Neural crest cell (in vitro differentiated cells): ENCODE results near the gene SHROOM2. TPM values are rescaled to one million over a fixed set of nuclear protein-coding genes. Genes with fewer than 3 reads are reported as not detected.
"Not testable (repeated sequence)": the region's sequence is repeated elsewhere in the genome, so short reads cannot be mapped to it uniquely, and the experiment has no call there.

Experiments used
- DNase-seq: peaks from one replicate; pipeline ENCODE4 v3.0.0; 2021; ENCODE audit warnings: low read depth, mixed read lengths, low spot score
- H3K27ac Mint-ChIP-seq: one replicate; pipeline ENCODE4 v1.8.0; 2021; ENCODE audit warnings: mild to moderate bottlenecking, mixed read lengths; ENCODE audit not compliant: unreplicated experiment
- H3K27me3 Mint-ChIP-seq: 2 replicates; pipeline ENCODE4 v1.8.0; 2021; ENCODE audit warnings: low read depth, mild to moderate bottlenecking, mixed read lengths
- H3K36me3 Mint-ChIP-seq: 2 replicates; pipeline ENCODE4 v1.8.0; 2021; ENCODE audit warnings: low read depth, mild to moderate bottlenecking, mixed read lengths
- H3K4me1 Mint-ChIP-seq: 2 replicates; pipeline ENCODE4 v1.8.0; 2021; ENCODE audit warnings: mixed read lengths
- H3K4me3 Mint-ChIP-seq: one replicate; pipeline ENCODE4 v1.8.0; 2021; ENCODE audit warnings: mild to moderate bottlenecking, mixed read lengths
- H3K9me3 Mint-ChIP-seq: 2 replicates; pipeline ENCODE4 v1.8.0; 2021; ENCODE audit warnings: mixed read lengths
- CTCF ChIP-seq: fragments of 200-600 bp; sonication (generic); conservative IDR thresholded peaks from 2 replicates; pipeline ENCODE4 v1.5.0; 2021; ENCODE audit warnings: antibody characterized with exemption, mild to moderate bottlenecking
- total RNA-seq: library from RNA; stranded (reverse); gene quantifications from 2 replicates; pipeline ENCODE4 v1.2.1, GENCODE V29; 2021

SHROOM2 gene
- total RNA-seq, 1 donor from 2014 or later = 11.1 TPM

- Mint-ChIP-seq H3K27ac (no peak overlapping the region), H3K4me1 (no peaks in the 10 kb centered on the region), H3K36me3 (peaks cover 4% of the 10 kb centered on the region), H3K9me3 (peaks cover 6% of the 10 kb centered on the region), H3K4me3 (no peak overlapping the region), H3K27me3 (peaks cover 22% of the 10 kb centered on the region)
- DNase-seq = no peak
- TF ChIP-seq CTCF = no peak
Observed at GRCh38 chrX:9807355-9808182, 21.3 kb downstream of the SHROOM2 start.

GRCh38 chrX:9809876-9810275 lies 23.6 kb downstream of the SHROOM2 start:
- DNase-seq, H3K27ac Mint-ChIP-seq, H3K4me3 Mint-ChIP-seq, H3K36me3 Mint-ChIP-seq, H3K4me1 Mint-ChIP-seq: not testable (repeated sequence)
- Mint-ChIP-seq H3K27me3 (peaks cover 41% of the 10 kb centered on the region), H3K9me3 (peaks cover 13% of the 10 kb centered on the region)

- H3K36me3 Mint-ChIP-seq, H3K4me1 Mint-ChIP-seq, H3K27ac Mint-ChIP-seq, H3K4me3 Mint-ChIP-seq, DNase-seq: not testable (repeated sequence)
- Mint-ChIP-seq H3K27me3 (peaks cover 49% of the 10 kb centered on the region), H3K9me3 (peaks cover 13% of the 10 kb centered on the region)
Observed at GRCh38 chrX:9811086-9811485, 24.9 kb downstream of the SHROOM2 start.

- Mint-ChIP-seq H3K27ac (no peak overlapping the region), H3K27me3 (peaks cover 56% of the 10 kb centered on the region), H3K36me3 (no peaks in the 10 kb centered on the region), H3K4me1 (peaks cover 5% of the 10 kb centered on the region), H3K9me3 (peaks cover 9% of the 10 kb centered on the region), H3K4me3 (no peak overlapping the region)
- no peak for DNase-seq
- no peak for TF ChIP-seq CTCF
Observed at GRCh38 chrX:9816084-9816700, 30.0 kb downstream of the SHROOM2 start.

GRCh38 chrX:9821572-9821971 lies 35.3 kb downstream of the SHROOM2 start:
- Mint-ChIP-seq H3K27ac (no peak overlapping the region), H3K27me3 (peaks cover 50% of the 10 kb centered on the region), H3K36me3 (no peaks in the 10 kb centered on the region), H3K9me3 (peaks cover 2% of the 10 kb centered on the region), H3K4me3 (no peak overlapping the region), H3K4me1 (peaks cover 11% of the 10 kb centered on the region)
- DNase-seq = no peak
- TF ChIP-seq CTCF = no peak

DNA sequence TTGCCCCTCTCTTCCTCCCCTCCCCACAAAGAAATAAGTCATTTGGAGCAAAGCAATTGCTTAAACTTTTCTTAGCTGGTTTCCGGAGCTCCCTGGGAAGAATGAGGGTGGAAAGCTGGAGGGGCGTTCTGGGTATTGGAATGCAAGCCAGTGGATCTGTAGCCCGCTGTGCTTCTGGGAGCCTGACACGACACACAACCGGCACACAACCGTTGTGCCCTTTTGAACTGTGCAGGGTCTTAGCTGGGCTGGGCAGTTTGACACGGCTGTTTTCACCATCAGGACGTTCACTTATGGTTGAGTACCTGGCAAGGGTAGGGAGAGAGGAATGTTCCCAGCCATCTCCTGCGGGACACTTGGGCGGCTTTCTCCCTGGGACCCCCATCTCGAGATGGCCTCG lies 38.3 kb downstream of the SHROOM2 start:
- H3K27ac Mint-ChIP-seq = no peak overlapping the region
- no peak for DNase-seq
- peaks cover 11% of the 10 kb centered on the region for H3K4me1 Mint-ChIP-seq
- no peak overlapping the region for H3K4me3 Mint-ChIP-seq
- H3K9me3 Mint-ChIP-seq = peaks cover 2% of the 10 kb centered on the region
- no peak for TF ChIP-seq CTCF
- H3K27me3 Mint-ChIP-seq = peaks cover 45% of the 10 kb centered on the region
- no peaks in the 10 kb centered on the region for H3K36me3 Mint-ChIP-seq
